ENCODE results near the gene RPL5. TPM values are rescaled to one million over a fixed set of nuclear protein-coding genes. Genes with fewer than 3 reads are reported as not detected.

The RPL5 gene
- total RNA-seq, 1 experiment from 2014 or later, result 1,430 TPM

GRCh38 chr1:92820551-92820950 is 11.3 kb upstream of the RPL5 start:
- ChIA-PET CTCF (interaction anchor here (1.8 to 3.5 kb wide), 2 partner anchors 11 to 72 kb away, joined by 11 to 99 read pairs; partner anchors contain the start of gene RPL5), POLR2A (no interaction called here)
- H3K4me3 Mint-ChIP-seq, result no peak overlapping the region

More at GRCh38 chr1:92820551-92820950, 11.3 kb upstream of the RPL5 start:
- Mint-ChIP-seq H3K9me3 (no peaks in the 10 kb centered on the region), H3K27me3 (ENCODE audit: low read depth) (no peaks in the 10 kb centered on the region), H3K4me1 (peaks cover 2% of the 10 kb centered on the region; the same call in 1 of the 2 replicates), H3K36me3 (no peaks in the 10 kb centered on the region), H3K27ac (no peak overlapping the region)
- no peak for ATAC-seq
- DNase-seq (ENCODE audit: low spot score), result no peak
- TF ChIP-seq PRDM15 (CRISPR knock-in tag; IDR thresholded peaks at IDR 0.05), result no peak
- no peak for TF ChIP-seq AR (CRISPR knock-in tag; IDR thresholded peaks at IDR 0.05)
- TF ChIP-seq, protein P1, sequence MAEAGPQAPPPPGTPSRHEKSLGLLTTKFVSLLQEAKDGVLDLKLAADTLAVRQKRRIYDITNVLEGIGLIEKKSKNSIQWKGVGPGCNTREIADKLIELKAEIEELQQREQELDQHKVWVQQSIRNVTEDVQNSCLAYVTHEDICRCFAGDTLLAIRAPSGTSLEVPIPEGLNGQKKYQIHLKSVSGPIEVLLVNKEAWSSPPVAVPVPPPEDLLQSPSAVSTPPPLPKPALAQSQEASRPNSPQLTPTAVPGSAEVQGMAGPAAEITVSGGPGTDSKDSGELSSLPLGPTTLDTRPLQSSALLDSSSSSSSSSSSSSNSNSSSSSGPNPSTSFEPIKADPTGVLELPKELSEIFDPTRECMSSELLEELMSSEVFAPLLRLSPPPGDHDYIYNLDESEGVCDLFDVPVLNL (CRISPR knock-in tag; IDR thresholded peaks at IDR 0.05; ENCODE audit: borderline replicate concordance, low read depth), result no peak
- no peak for TF ChIP-seq NFE2L1 (CRISPR knock-in tag; IDR thresholded peaks at IDR 0.05)
- TF ChIP-seq, protein P2, sequence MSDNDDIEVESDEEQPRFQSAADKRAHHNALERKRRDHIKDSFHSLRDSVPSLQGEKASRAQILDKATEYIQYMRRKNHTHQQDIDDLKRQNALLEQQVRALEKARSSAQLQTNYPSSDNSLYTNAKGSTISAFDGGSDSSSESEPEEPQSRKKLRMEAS (CRISPR knock-in tag; IDR thresholded peaks at IDR 0.05), result no peak
- no peak for TF ChIP-seq SP1 (CRISPR knock-in tag; conservative IDR thresholded peaks at IDR 0.05)
- TF ChIP-seq, protein P3, sequence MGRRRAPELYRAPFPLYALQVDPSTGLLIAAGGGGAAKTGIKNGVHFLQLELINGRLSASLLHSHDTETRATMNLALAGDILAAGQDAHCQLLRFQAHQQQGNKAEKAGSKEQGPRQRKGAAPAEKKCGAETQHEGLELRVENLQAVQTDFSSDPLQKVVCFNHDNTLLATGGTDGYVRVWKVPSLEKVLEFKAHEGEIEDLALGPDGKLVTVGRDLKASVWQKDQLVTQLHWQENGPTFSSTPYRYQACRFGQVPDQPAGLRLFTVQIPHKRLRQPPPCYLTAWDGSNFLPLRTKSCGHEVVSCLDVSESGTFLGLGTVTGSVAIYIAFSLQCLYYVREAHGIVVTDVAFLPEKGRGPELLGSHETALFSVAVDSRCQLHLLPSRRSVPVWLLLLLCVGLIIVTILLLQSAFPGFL (CRISPR knock-in tag; IDR thresholded peaks at IDR 0.05; ENCODE audit: borderline replicate concordance), result no peak
- no peak for TF ChIP-seq RELA (CRISPR knock-in tag; IDR thresholded peaks at IDR 0.05; ENCODE audit: borderline replicate concordance)
- no peak for TF ChIP-seq ATF6 (CRISPR knock-in tag; IDR thresholded peaks at IDR 0.05)
- TF ChIP-seq NFATC4 (CRISPR knock-in tag; IDR thresholded peaks at IDR 0.05), result no peak

Data from WTC11 (cell line).